ENCODE data around the gene TMEM201.
A peak's percentile ranks its signal among the peaks of the same experiment; 100 is the strongest.
"Not testable (repeated sequence)": the region's sequence is repeated elsewhere in the genome, so short reads cannot be mapped to it uniquely, and the experiment has no call there.

Gene TMEM201

GRCh38 chr1:9559673-9560072 lies 29.0 kb upstream of the TMEM201 start:
- no peak overlapping the region for H3K4me3 ChIP-seq (ENCODE audit: control insufficient read depth, low read depth, low read length)
- TF ChIP-seq, protein P1, sequence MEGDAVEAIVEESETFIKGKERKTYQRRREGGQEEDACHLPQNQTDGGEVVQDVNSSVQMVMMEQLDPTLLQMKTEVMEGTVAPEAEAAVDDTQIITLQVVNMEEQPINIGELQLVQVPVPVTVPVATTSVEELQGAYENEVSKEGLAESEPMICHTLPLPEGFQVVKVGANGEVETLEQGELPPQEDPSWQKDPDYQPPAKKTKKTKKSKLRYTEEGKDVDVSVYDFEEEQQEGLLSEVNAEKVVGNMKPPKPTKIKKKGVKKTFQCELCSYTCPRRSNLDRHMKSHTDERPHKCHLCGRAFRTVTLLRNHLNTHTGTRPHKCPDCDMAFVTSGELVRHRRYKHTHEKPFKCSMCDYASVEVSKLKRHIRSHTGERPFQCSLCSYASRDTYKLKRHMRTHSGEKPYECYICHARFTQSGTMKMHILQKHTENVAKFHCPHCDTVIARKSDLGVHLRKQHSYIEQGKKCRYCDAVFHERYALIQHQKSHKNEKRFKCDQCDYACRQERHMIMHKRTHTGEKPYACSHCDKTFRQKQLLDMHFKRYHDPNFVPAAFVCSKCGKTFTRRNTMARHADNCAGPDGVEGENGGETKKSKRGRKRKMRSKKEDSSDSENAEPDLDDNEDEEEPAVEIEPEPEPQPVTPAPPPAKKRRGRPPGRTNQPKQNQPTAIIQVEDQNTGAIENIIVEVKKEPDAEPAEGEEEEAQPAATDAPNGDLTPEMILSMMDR (IDR thresholded peaks at IDR 0.05; ENCODE audit: control insufficient read depth, insufficient read depth, low read depth, low read length, missing control alignments), result no peak
- DNase-seq (ENCODE audit: low read depth), result no peak

DNA sequence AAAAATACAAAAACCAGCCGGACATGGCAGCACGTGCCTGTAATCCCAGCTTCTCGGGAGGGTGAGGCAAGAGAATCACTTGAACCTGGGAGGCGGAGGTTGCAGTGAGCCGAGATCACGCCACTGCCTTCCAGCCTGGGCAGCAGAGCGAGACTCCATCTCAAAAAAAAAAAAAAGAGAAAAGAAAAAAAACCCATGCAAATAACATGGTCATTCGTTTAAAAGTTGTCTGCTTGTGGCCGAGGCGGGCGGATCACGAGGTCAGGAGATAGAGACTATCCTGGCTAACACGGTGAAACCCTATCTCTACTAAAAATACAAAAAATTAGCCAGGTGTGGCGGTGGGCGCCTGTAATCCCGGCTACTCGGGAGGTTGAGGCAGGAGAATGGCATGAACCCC lies 28.6 kb upstream of the TMEM201 start:
- not testable (repeated sequence) for DNase-seq (ENCODE audit: low read depth)

DNA sequence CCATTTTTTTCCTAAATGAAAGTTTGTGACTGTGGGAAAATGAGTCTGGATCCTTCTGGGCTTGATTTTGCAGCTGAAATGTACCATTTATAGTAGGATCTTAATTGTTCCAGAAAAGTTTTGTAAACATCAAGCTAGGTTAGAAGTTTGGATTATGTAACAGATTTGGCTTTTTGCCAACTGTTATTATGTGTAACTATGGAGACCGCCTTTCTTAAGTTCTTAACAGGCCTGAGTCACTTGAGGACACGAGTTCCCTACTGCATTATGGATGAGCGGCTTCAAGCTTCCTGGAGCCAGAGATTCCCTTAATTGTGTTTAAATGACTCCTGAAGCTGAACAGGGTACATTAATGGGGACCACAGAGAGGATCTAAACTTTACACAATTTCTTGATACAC lies 27.3 kb upstream of the TMEM201 start:
- H3K4me3 ChIP-seq (ENCODE audit: control insufficient read depth, low read depth, low read length), result no peak overlapping the region
- DNase-seq (ENCODE audit: low read depth), result peak; percentile 83
- TF ChIP-seq, protein P1 (IDR thresholded peaks at IDR 0.05; ENCODE audit: control insufficient read depth, insufficient read depth, low read depth, low read length, missing control alignments), result no peak

More for the DNA sequence above, 28.6 kb upstream of the TMEM201 start:
- H3K4me3 ChIP-seq (ENCODE audit: control insufficient read depth, low read depth, low read length), result not testable (repeated sequence)

GRCh38 chr1:9569267-9569666 lies 19.4 kb upstream of the TMEM201 start:
- H3K4me3 ChIP-seq (ENCODE audit: control insufficient read depth, low read depth, low read length), result no peak overlapping the region
- DNase-seq (ENCODE audit: low read depth), result no peak
- TF ChIP-seq, protein P1 (IDR thresholded peaks at IDR 0.05; ENCODE audit: control insufficient read depth, insufficient read depth, low read depth, low read length, missing control alignments), result no peak

- not testable (repeated sequence) for DNase-seq (ENCODE audit: low read depth); H3K4me3 ChIP-seq (ENCODE audit: control insufficient read depth, low read depth, low read length)
These were observed 17.7 kb upstream of the TMEM201 start for GRCh38 chr1:9570886-9571529.

DNA sequence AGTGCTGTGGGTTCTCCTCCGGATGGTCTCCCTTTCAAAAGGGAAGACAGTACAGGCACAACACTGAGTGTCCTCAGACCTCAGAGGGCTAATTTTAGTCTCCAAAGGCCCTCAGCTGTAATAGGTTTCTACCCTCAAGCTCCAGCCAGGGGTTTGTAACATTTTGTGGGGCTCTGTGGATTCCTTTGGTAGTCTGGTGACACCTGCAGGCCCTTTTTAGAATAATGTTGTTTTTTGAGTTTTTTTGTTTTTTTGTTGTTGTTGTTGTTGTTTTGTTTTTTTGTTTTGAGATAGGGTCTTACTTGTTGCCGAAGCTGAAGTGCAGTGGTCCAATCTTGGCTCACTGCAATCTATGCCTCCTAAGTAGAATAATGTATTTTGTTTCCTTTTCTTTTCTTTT lies 15.0 kb upstream of the TMEM201 start:
- no peak for DNase-seq (ENCODE audit: low read depth)
- TF ChIP-seq, protein P1 (IDR thresholded peaks at IDR 0.05; ENCODE audit: control insufficient read depth, insufficient read depth, low read depth, low read length, missing control alignments), result peak; percentile 43
- H3K4me3 ChIP-seq (ENCODE audit: control insufficient read depth, low read depth, low read length), result no peak overlapping the region

DNA sequence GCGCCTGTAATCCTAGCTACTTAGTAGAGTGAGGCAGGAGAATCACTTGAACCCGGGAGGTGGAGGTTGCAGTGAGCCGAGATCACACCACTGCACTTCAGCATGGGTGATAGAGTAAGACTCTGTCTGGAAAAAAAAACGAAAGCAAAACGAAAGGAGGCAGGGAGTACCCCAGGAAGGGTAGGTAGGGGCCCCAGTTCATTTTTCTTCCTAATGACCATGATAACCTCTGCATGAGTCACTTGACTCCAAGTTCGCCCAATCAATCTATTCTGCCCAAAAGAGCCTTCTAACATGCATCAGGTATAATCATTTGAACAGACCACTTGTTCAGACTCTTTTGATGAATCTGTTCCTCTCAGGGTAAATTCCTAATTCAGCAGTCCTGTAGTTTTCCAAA lies 13.2 kb upstream of the TMEM201 start:
- TF ChIP-seq, protein P1 (IDR thresholded peaks at IDR 0.05; ENCODE audit: control insufficient read depth, insufficient read depth, low read depth, low read length, missing control alignments), result no peak
- no peak overlapping the region for H3K4me3 ChIP-seq (ENCODE audit: control insufficient read depth, low read depth, low read length)
- DNase-seq (ENCODE audit: low read depth), result no peak

GRCh38 chr1:9576903-9577302 lies 11.8 kb upstream of the TMEM201 start:
- no peak for DNase-seq (ENCODE audit: low read depth)
- H3K4me3 ChIP-seq (ENCODE audit: control insufficient read depth, low read depth, low read length), result no peak overlapping the region
- TF ChIP-seq, protein P1 (IDR thresholded peaks at IDR 0.05; ENCODE audit: control insufficient read depth, insufficient read depth, low read depth, low read length, missing control alignments), result no peak
